GM18505 (cell line): ENCODE data around the gene LPP.
A peak's percentile ranks its signal among the peaks of the same experiment; 100 is the strongest.

Experiments used
- ATAC-seq: cut with Tn5 transposase; IDR thresholded peaks from one replicate; pipeline ENCODE4 v1.9.1; 2021; ENCODE audit not compliant: unreplicated experiment
- POLR2A ChIP-seq: IDR thresholded peaks from 4 replicates; pipeline ENCODE4 v1.6.1; 2011; ENCODE audit warnings: borderline replicate concordance; ENCODE audit not compliant: insufficient read depth, insufficient read length; ENCODE audit errors: extremely low read depth

LPP gene

GRCh38 chr3:188911026-188911850 lies 757.3 kb downstream of the LPP start:
- no peak for TF ChIP-seq POLR2A
- no peak for ATAC-seq

GRCh38 chr3:188913084-188913483 lies 759.1 kb downstream of the LPP start:
- ATAC-seq: no peak
- no peak for TF ChIP-seq POLR2A

GRCh38 chr3:188914552-188914951 lies 760.6 kb downstream of the LPP start:
- no peak for TF ChIP-seq POLR2A
- ATAC-seq: peak; percentile 61

- ATAC-seq: no peak
- no peak for TF ChIP-seq POLR2A
Measured at GRCh38 chr3:188915127-188915526, 761.2 kb downstream of the LPP start.

GRCh38 chr3:188916934-188917401 lies 763.0 kb downstream of the LPP start:
- no peak for TF ChIP-seq POLR2A
- no peak for ATAC-seq

GRCh38 chr3:188918093-188918492 lies 764.1 kb downstream of the LPP start:
- ATAC-seq: no peak
- no peak for TF ChIP-seq POLR2A

GRCh38 chr3:188923671-188924070 lies 769.7 kb downstream of the LPP start:
- no peak for TF ChIP-seq POLR2A
- no peak for ATAC-seq

- no peak for ATAC-seq
- TF ChIP-seq POLR2A: no peak
Measured at GRCh38 chr3:188925376-188925775, 771.4 kb downstream of the LPP start.

- no peak for ATAC-seq
- TF ChIP-seq POLR2A: no peak
Measured at GRCh38 chr3:188926111-188926510, 772.2 kb downstream of the LPP start.

- no peak for ATAC-seq
- TF ChIP-seq POLR2A: no peak
Measured at GRCh38 chr3:188926741-188927511, 773.0 kb downstream of the LPP start.

GRCh38 chr3:188927971-188928370 lies 774.0 kb downstream of the LPP start:
- no peak for TF ChIP-seq POLR2A
- no peak for ATAC-seq

- no peak for ATAC-seq
- no peak for TF ChIP-seq POLR2A
Measured at GRCh38 chr3:188929137-188929536, 775.2 kb downstream of the LPP start.

GRCh38 chr3:188931036-188931435 lies 777.1 kb downstream of the LPP start:
- no peak for ATAC-seq
- TF ChIP-seq POLR2A: no peak

GRCh38 chr3:188931531-188931930 lies 777.6 kb downstream of the LPP start:
- no peak for TF ChIP-seq POLR2A
- ATAC-seq: no peak
